Fibroblast of the conjunctiva (primary cell): ENCODE results near the gene ANKH.

Source experiments
- DNase-seq: peaks from one replicate; pipeline ENCODE4 v3.0.0-alpha.2; 2010; ENCODE audit warnings: low read depth

Gene ANKH

DNA sequence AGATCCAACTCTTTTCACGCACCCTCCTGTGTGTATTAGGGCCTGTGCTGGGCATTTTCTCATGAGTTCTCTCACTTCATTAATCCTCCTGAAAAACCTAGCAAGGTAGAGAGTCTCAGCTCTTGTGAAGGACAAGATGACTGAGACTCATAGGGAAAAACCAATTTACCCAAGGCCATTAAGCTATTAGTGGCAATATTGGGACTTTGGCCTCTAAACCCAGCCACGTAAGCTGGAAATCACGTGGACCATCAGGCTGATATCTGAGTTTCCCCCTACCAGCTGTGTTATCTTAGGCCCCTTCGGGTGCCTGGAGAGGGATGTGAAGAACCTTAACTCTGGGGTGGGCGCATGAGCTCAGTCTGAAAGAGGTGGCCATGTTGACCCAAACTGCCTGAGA is 80.7 kb downstream of the ANKH start:
- DNase-seq, result no peak

DNA sequence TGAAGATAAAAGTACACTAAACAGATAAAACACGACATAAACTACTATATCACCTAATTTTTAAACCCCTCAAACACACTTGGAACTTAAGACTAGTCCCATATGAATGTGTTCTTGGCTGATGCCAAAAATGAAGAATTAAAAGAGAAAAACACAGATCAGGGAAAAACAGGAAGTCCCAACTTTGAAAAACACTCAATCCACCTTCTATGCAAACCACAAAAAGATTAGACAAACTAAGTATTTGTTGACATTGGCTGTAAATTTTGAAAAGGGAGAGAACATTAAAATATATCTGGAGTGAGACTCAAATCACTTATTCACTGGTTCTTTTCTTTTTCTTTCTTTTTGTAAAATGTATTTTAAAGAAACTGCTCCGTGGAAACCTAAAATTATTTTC is 81.4 kb downstream of the ANKH start:
- DNase-seq, result no peak

DNA sequence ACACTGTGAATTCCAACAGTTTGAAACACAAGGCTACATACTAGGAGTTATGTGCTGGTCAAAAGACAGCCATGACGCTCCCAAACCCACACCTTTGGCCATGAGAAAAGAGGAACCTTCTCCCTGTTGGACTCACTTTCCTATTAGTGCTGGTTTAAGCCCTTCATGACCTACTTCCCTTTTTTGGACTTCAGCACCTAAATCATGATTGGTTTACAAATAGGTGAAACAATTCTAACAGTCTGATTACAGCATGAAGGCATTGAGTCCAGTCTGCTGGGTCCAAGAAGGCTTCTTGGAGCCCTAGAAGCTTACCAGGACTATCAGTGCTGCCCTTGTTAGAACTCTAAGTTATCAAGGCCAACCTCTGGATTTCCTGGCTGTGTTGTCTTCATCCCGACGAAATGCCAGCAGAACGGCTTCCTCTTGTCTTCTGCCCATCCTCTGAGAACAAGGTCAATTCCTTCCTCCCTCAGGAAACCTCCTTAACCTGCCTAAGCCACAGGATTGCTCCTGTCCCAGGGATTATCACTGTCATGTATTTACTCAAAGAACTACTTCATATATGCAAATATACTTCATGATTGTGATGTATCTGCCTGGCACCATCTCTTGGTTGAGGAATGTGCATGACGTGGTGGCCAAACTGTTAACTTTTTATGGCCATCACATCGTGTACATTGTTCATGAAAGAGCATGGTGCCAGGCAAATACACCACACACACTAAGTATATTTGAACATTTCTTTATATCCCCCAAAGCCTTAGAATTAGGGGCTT is 83.6 kb downstream of the ANKH start:
- no peak for DNase-seq

DNA sequence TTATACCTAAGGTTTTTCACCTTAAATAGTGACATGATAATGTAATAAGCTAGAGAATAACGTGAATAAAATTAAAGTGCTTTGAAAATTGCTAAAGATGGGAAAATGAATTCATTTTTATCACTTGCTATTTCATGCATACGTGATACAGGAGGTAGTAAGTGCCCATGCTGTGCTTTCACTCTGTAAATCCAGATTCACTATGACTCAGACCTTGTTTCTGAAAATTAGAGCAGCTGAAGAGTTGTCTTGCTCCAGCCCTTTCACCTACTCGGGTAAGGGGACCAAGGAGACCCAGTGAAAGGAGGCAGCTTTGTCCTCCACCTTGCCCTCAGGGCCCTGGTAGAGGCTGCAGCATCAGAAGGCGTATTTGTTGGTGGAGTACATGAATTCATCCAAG is 87.9 kb downstream of the ANKH start:
- DNase-seq, result no peak

DNA sequence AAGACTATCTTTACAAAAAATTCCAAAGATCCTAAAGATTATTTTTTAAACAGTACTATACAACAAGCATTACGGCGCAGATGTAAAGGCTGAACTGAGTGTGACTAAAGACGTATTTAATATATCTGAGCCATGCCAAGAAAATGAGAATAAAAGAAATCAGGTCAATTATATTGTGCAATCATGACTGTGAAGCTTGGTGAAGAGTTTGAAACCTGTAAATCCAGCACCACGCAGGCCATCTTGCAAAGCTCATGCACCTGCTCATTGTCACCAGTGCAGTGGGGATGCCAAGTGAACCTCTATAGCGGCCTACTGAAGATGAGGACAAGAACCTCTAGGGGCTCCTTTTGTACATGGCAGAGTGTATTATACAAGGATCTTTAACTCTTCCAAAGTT is 89.0 kb downstream of the ANKH start:
- DNase-seq, result no peak

DNA sequence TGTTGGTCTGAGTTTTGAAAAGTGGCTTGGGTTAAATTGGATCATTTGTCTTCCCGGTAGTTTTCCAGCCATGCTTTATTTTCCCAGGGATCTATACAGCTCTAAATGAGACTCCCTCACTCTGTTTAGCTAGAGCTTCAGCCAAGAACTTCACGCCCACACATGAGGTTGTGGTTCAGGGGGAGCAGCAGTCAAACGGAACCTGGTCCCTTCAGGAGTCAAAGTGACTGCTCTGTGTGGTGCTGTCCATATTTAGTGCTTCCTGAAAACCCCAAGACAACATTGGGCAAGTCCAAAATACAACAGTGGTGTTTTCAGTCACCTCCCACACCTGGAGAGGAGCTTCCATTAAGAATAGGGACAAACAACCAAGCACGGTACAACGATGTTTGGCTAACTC is 90.5 kb downstream of the ANKH start:
- DNase-seq, result no peak

DNA sequence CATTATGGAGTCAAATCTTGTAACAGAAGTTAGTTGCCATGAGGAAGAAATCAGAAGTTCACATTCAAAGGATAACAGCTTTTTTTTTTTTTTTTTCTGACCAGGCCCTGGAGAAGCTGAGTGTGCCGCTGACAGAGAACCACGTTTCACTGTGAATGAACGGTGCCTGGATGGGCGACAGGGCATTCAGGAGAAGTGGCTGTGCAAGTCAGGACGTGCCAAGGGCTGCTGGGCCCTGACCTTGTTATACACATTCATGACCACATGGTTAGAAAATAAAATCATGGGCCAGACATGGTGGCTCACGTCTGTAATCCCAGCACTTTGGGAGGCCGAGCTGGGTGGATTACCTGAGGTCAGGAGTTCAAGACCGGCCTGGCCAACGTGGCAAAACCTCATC is 91.6 kb downstream of the ANKH start:
- DNase-seq, result no peak

DNA sequence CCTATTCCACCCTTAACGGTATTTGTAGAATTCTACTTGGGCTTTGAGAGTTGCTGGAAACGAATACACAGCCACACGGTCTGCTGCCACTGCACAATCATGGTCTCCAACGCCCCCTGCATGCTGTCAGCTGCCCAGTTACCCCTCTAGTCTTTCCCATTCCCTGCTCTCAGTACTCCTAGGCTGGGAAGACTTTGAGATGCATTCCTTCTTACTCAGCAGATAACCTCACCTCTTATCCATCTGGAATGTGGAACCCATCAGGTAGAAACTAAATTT is 92.8 kb downstream of the ANKH start:
- DNase-seq, result no peak

DNA sequence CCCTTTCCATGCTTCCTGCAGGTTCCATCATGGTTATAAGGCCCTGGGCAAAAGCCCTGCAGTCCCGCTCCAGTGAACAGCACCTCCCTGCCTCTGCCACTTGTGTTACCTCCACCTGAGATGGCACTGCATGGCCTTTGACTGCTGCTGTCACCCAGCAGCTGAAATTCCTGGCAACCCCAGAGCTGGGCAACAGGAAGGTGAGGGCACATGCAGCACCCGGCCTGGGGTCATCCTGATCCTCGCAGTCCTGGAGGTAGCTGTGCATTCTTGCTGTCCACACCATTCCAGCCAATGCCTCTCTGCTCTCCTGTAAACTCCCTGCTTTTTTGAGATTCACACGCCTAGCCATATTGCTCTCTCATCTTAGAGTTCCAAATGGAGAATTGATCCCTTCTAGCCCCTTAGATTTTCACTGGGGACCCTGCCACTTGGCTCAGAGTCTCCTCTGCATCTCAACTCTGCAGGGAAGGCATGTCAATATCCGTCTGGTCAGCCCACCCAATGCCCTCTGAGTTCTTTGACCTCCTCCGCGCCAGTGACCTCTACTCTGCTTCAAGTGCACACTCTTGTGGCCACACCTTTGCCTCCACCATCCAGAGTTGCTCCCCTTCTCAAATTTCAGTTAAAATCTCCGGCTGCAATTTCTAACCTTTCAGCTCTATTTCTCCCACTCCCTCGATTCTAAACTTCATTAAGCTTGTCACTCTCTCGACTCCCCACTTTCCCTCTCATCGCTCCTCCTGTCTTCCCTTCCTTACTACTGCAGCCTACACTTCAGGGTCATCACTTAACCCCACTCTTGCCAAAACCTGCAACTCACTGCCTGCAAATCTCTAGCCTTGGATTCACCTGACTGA is 93.4 kb downstream of the ANKH start:
- no peak for DNase-seq

DNA sequence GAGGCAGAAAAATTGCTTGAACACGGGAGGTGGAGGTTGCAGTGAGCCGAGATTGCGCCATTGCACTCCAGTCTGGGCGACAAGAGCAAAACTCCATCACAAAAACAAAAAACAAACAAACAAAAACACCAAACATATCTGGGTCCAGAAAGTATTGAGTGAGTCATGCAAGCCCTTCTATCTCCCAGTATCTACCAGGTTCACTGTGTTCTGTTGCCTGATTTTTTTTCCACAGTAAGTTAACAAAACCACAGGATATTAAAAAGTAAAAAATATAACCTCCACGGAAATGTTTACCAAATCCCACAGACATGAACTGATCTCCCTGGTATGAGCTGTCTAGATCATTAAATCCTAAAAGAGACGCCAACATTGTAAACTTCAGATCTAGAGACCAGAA is 94.4 kb downstream of the ANKH start:
- no peak for DNase-seq

DNA sequence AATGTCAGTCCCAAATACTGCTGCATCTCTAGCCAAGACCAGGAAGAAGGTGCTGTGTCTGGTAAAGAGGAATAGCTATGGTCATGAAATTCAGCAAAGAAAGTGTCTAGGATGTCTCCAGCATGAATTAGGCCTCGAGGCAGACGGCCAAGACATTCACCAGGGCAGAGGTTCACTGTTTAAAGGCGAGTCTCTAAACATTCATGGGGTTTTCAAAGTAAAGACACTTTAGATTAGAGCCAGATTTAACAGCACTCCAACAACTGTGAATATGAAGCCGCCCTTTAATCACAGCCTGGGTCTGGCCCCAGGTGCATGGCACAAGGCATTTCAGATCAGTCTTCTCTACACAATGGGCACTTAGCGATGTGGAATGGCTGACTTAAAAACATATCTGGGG is 95.0 kb downstream of the ANKH start:
- no peak for DNase-seq

DNA sequence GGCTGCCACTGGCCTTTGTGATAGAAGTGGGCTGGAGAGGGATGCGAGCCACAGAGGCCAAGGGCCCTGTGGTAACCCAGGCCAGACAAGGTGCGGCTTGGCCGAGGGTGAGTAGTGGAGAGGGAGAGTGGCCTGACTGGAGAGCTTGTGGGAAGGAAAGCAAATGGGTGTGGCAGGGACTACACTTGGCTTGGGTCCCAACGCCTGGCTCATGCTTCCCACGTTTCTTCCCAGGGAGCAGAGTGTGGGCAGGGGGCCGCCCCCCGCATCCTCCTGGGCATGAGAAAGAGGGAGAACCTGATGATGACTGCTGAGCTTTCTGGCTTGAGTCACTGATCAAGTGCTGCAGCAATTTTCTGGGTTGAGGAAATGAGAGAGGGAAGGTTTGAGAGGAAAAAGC is 95.7 kb downstream of the ANKH start:
- no peak for DNase-seq

DNA sequence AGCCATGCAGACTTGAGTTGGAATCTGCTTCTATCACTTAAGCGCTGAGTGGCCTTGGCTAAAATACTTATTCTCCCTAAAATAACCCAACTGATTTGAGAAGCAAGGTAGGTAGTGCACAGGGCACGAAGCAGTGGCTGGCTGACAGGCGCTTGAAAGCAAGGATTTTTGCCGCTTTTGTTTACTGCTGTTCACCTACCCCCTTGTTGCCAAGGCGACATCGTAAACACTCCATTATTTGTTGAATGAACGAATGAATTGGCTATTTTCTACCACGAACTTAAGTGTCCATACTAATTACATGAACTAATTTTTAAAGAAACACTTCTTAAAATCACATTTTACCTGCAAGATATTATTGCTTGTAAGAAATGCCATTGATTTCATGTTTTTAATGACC is 98.0 kb downstream of the ANKH start:
- DNase-seq, result no peak

DNA sequence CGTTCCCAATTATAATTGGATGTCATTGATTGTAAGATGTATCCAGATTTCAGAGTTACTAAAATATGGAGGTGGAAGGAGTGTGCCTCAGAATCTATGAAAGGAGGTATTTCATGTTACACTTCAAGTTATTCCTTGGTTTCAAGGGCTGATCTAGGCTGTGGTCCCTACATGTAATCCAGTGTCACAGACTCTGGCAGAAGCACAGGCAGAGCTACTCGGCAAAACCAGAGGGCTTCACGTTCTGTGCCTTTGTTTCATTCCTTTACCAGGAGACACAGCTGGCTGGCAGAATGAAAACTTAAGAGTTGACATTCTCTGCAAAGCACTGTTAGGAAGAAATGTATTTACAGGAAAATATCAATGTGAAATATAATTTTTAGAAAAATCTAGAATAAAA is 99.6 kb downstream of the ANKH start:
- no peak for DNase-seq

DNA sequence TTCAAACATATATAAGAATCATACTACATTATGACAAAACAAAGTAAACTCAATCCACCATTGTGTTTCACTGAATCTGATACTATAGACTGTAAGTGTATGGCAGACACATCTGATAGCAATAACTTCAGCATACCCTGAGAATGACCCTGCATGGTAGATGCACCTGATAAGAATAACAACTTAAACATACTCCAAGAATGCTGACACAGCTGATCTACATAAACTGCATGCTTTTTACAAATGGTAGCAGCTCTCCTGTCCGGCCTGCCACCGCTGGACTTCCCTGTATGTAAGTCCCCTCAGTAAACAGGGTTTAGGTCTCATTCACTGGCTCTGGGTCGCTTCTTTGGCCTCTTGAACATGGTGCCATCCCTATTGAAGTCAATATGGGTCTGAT is 100.4 kb downstream of the ANKH start:
- DNase-seq, result no peak

DNA sequence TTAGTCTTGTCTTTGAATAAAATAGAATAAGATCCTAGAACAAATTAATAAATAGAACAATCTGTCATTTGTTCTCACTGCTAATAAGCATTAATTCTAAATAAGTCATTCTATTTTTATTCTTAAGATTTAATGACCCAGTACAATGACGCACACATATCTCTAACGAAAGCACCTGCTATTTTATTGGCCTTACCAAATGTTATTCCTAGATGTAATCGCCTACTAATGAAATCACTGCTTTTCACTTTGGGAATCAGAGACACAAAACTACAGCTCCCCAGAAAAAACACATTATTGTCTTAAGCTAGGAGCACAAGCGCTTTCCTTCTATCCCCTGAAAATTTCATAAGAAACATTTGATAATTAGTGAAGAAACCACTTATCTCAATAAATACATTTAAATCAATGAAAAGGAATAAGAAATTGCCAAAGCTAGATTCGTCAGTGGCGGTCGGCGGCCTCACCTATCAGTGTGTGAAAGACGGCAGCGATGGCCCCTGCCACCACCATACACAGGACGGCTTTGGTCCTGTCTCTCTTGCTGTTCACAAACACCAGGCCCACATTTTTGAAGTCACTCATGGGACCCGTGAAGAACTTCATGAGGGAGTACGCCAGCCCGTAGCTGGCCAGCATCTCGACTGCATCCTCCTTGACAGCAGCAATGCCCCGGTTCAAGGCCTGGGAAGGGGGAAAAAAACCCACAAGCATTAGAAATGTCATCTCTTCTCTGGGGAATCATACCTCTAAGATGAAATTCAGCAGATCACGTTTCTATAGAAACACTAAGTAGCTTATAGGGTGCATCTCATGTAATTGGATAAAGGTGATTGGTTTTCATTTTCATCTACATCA is 102.8 kb downstream of the ANKH start:
- no peak for DNase-seq

DNA sequence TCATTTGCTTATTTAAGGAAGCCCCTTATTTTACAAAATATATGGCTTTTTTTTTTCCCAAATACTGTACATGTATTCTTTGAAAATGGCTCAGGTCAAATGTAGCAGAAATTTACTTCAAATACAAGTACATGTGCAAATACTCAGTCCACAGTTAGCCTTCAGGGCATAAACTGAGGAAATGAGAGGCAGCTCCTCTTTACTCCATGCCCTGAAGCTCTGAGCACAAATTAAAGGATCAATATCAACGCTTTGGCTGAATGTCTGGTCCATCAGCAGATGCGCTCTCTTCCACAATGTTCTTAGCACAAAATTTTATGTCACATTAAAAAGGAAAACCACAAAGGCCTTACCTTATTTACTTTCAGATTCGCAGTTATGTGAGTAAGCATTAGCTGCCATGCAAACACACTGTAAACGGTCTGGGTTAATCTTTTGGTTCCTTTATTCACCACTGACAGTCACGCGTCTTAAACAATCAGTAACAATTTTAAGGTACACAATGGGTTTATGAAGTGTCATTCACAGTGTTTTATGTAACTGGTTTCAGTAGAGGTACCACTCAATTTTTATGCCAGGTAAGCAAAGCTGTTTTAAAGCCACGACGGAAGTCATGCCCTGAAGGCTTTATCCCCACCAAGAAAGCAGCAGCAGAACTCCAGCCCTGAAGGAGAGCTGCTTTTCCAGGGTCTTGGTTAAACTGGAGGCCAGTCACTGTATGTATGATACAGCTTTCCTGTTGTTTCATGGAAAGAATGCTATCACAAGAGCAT is 103.7 kb downstream of the ANKH start:
- no peak for DNase-seq

DNA sequence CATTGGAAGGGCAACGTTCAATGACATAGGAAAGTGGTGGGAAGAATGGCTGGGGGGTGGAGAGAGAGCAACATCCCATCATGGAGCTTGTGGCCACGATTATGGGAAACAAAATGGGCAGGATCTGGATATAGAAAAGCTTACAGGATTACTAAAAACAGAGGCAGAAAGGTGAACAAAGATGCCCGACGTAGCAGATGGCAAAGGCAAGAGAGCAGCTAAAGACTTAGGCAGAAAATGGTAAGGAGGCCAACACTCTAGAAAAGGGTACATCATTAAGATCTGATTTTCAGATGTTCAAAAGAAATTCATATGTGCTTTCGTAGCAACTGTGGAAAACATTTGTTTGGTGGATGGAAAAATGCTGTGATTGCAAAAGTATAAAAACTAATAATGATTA is 104.5 kb downstream of the ANKH start:
- DNase-seq, result no peak

DNA sequence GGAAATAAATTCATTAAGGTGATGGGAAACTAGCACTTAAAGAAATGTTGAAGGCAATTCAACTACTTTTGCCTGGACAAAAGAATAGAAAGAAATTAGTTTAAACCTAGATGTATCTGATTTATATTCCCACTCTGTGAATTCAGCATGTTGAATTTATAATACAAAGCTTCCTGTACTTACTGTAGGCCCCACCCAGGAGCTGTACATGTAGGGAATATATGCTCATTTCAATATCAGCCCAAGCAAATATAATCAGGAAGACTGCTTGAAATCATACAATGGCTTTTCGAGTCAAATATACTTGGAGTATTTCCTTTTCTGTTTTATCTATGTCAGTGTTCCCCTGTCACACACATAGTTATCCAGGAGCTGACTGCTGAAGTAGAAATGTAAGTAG is 105.0 kb downstream of the ANKH start:
- no peak for DNase-seq

DNA sequence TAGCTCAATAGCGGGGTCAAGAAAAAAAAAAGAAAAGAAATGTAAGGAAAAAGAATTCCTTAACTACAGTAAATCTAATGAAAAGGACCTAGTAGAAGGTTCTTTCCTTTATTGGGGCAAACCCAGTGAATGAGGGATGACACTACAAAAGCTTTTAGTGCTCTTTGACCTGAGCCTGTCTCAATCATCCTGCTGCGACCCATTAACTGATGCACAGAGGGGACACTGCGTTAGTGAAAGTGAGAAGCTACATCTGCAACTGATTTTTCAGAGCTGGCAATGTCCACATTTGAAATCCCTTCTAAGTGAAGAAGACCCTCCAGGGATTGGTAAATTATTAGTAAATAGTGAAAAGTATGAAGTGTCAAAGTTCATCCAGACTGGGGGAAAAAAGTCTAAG is 106.0 kb downstream of the ANKH start:
- DNase-seq, result no peak

DNA sequence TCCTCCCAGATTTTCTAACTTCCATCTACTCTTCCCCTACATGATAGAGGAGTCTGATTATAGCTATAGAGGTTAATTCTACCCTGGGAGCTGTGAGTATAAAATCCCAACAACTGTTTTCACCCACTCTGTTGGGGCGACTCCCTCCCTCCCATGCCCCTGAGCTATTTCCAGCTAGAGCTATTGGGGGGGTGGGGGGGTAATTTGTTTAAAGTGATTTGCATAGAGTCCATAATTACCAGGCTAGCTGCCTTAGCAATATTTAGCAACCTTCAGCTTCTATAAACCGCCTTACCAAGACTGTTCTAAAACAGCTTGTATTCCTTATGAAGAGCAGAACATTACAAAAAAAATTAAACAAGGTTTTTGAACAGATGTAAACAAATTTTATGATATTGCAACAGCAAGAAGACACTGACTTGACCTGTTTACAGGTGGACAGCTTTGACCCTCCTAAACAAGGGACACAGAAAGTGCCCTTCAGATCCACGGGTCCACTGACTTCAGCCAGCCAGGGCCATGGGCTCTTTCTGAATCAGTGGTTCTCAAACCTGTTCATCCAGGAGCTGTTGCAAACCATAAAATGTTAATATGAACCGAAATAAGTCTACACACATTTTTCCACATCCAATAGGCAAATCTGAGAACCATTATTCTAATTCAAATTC is 108.9 kb downstream of the ANKH start:
- no peak for DNase-seq

DNA sequence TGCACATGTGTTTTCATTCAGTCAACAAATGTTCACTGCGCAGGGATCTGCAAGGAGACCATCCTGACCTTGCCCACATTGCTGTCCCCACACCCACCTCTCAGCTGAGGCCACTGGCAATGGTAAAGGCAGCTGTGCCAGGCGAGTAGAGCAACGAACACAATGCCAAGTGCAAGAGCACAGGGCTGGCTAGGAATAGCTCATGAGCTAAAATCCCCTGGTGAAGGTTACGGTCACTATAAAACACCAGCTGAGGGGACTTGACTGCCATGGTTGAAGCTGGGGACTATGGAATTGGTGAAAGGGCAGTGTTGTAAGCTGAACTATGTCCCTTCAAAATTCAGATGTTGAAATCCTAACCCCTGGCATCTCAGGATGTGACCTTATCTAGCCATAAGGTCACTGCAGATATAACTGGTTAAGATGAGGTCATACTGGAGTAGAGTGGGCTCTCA is 111.0 kb downstream of the ANKH start:
- DNase-seq, result no peak
